ENCODE measurements around the gene RAD23B. TPM values are rescaled to one million over a fixed set of nuclear protein-coding genes. Genes with fewer than 3 reads are reported as not detected.
A peak's percentile ranks its signal among the peaks of the same experiment; 100 is the strongest.

RAD23B gene
- total RNA-seq, 1 donor from 2014 or later, result 205 TPM

DNA sequence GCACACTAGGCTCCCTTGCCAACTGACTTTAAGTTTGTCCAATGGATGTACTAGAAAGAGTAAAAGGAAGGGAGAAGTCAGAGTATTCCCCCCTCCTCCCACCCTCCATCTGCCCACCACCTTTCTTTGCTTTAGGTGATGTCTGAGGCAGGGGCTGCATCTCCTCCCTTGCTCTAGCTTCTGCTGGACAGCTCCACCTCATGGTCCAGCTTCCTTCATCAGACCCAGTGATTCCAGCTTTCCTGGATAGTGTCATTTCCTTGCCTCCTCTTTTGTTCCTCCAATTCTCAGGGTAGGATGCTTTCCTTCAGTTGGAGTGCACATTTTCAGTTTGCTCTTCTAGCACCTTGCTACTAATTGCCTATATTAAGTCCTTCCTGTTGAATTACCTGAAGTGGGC lies 67.4 kb downstream of the RAD23B start:
- no peaks in the 10 kb centered on the region for H3K4me1 ChIP-seq (ENCODE audit: insufficient read depth, low read length)
- no peak overlapping the region for H3K9ac ChIP-seq (ENCODE audit: low read length)
- no peak for DNase-seq (ENCODE audit: low read depth)
- peaks cover 4% of the 10 kb centered on the region for H3K4me1 Mint-ChIP-seq (ENCODE audit: low read depth, unreplicated experiment)
- no peaks in the 10 kb centered on the region for H3K79me2 ChIP-seq (ENCODE audit: insufficient read depth, low read length)
- peaks cover 4% of the 10 kb centered on the region for H3K36me3 Mint-ChIP-seq (ENCODE audit: low read depth, unreplicated experiment)
- H3K4me3 Mint-ChIP-seq (ENCODE audit: unreplicated experiment), result no peak overlapping the region
- H3K9me3 Mint-ChIP-seq (ENCODE audit: unreplicated experiment), result peaks cover 4% of the 10 kb centered on the region
- no peak overlapping the region for H2AFZ ChIP-seq (ENCODE audit: low read depth, low read length)
- no peaks in the 10 kb centered on the region for H3K27me3 ChIP-seq (ENCODE audit: insufficient read depth, low read length)
- H3K27ac ChIP-seq (ENCODE audit: low read depth, low read length), result no peak overlapping the region
- H3K4me3 ChIP-seq (ENCODE audit: insufficient read depth, low read depth, low read length), result no peak overlapping the region
- no peaks in the 10 kb centered on the region for H3K27me3 Mint-ChIP-seq (ENCODE audit: low read depth, unreplicated experiment)
- FAIRE-seq, result no peak
- H3K27ac Mint-ChIP-seq (ENCODE audit: unreplicated experiment), result no peak overlapping the region
- no peaks in the 10 kb centered on the region for H3K9me3 ChIP-seq (ENCODE audit: insufficient read depth, low read depth, low read length)
- no peaks in the 10 kb centered on the region for H3K36me3 ChIP-seq (ENCODE audit: insufficient read depth, low read length)
- no peaks in the 10 kb centered on the region for H4K20me1 ChIP-seq (ENCODE audit: insufficient read depth, low read length)
- H3K4me2 ChIP-seq (ENCODE audit: low read length), result no peak overlapping the region
- no peak for TF ChIP-seq EZH2 (IDR thresholded peaks at IDR 0.05; ENCODE audit: insufficient read depth, low read length)
- TF ChIP-seq, protein P1, sequence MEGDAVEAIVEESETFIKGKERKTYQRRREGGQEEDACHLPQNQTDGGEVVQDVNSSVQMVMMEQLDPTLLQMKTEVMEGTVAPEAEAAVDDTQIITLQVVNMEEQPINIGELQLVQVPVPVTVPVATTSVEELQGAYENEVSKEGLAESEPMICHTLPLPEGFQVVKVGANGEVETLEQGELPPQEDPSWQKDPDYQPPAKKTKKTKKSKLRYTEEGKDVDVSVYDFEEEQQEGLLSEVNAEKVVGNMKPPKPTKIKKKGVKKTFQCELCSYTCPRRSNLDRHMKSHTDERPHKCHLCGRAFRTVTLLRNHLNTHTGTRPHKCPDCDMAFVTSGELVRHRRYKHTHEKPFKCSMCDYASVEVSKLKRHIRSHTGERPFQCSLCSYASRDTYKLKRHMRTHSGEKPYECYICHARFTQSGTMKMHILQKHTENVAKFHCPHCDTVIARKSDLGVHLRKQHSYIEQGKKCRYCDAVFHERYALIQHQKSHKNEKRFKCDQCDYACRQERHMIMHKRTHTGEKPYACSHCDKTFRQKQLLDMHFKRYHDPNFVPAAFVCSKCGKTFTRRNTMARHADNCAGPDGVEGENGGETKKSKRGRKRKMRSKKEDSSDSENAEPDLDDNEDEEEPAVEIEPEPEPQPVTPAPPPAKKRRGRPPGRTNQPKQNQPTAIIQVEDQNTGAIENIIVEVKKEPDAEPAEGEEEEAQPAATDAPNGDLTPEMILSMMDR (IDR thresholded peaks at IDR 0.05; ENCODE audit: insufficient read depth, low read depth, low read length), result no peak

DNA sequence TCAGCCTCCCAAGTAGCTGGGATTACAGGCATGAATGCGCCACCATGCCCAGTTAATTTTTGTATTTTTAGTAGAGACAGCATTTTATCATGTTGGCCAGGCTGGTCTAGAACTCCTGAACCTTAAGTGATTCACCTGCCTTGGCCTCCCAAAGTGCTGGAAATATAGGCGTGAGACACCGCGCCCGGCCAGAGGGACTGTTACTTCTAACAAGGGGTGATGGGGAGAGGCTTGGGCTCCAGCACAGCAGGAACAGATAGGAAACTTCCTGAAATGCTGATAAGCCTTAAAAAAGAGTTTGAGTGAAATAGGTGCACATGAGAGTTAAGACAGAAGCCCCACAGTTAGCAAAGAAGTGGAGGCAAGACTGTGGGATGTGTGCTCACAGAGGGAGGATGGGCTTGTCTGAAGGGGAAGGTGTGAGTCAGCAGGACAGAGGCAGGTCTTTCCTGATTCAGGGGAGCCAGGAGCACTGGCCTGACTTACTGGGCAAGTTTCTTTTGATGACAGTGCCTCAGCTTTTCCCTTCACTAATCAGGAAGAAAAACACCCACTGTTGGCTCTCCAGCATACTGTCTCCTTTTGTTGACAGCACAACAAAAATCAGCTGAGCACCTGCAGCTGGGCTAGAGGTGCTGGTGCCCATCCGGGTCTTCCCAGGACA lies 68.4 kb downstream of the RAD23B start:
- peaks cover 4% of the 10 kb centered on the region for H3K4me1 Mint-ChIP-seq (ENCODE audit: low read depth, unreplicated experiment)
- FAIRE-seq, result no peak
- Histone ChIP-seq H3K4me3 (ENCODE audit: insufficient read depth, low read depth, low read length) (no peak overlapping the region), H3K9ac (ENCODE audit: low read length) (no peak overlapping the region), H3K4me2 (ENCODE audit: low read length) (no peak overlapping the region), H3K79me2 (ENCODE audit: insufficient read depth, low read length) (no peaks in the 10 kb centered on the region), H3K36me3 (ENCODE audit: insufficient read depth, low read length) (no peaks in the 10 kb centered on the region), H3K27ac (ENCODE audit: low read depth, low read length) (no peak overlapping the region), H3K4me1 (ENCODE audit: insufficient read depth, low read length) (no peaks in the 10 kb centered on the region), H3K27me3 (ENCODE audit: insufficient read depth, low read length) (no peaks in the 10 kb centered on the region), H4K20me1 (ENCODE audit: insufficient read depth, low read length) (no peaks in the 10 kb centered on the region), H2AFZ (ENCODE audit: low read depth, low read length) (no peak overlapping the region), H3K9me3 (ENCODE audit: insufficient read depth, low read depth, low read length) (no peaks in the 10 kb centered on the region)
- peak overlapping the region; percentile 35 for H3K4me3 Mint-ChIP-seq (ENCODE audit: unreplicated experiment)
- peaks cover 4% of the 10 kb centered on the region for H3K9me3 Mint-ChIP-seq (ENCODE audit: unreplicated experiment)
- H3K36me3 Mint-ChIP-seq (ENCODE audit: low read depth, unreplicated experiment), result no peaks in the 10 kb centered on the region
- H3K27me3 Mint-ChIP-seq (ENCODE audit: low read depth, unreplicated experiment), result no peaks in the 10 kb centered on the region
- no peak for TF ChIP-seq EZH2 (IDR thresholded peaks at IDR 0.05; ENCODE audit: insufficient read depth, low read length)
- TF ChIP-seq, protein P1 (IDR thresholded peaks at IDR 0.05; ENCODE audit: insufficient read depth, low read depth, low read length), result no peak
- no peak for DNase-seq (ENCODE audit: low read depth)
- H3K27ac Mint-ChIP-seq (ENCODE audit: unreplicated experiment), result peak overlapping the region; percentile 15

DNA sequence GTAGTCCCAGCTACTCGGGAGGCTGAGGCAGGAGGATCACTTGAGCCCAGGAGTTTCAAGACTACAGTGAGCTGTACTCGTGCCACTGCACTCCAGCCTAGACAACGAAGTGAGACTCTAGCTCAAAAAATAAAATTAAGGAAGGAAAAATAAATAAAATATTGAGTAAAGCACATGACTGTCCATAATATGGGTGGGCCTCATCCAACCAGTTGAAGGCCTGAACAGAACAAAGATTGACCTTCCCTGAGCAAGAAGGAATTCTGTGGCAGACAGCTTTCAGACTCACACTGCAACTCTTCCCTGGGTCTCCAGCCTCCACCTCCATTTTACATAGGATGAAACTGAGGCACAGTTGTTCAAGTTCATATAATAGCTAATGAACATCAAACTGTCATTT lies 72.3 kb downstream of the RAD23B start:
- DNase-seq (ENCODE audit: low read depth) (no peak), FAIRE-seq (no peak)
- H3K9me3 Mint-ChIP-seq (ENCODE audit: unreplicated experiment), result peaks cover 4% of the 10 kb centered on the region
- no peak overlapping the region for H3K27ac Mint-ChIP-seq (ENCODE audit: unreplicated experiment)
- Histone ChIP-seq H3K9me3 (ENCODE audit: insufficient read depth, low read depth, low read length) (no peaks in the 10 kb centered on the region), H4K20me1 (ENCODE audit: insufficient read depth, low read length) (no peaks in the 10 kb centered on the region), H2AFZ (ENCODE audit: low read depth, low read length) (no peak overlapping the region), H3K4me2 (ENCODE audit: low read length) (no peak overlapping the region), H3K9ac (ENCODE audit: low read length) (no peak overlapping the region), H3K79me2 (ENCODE audit: insufficient read depth, low read length) (no peaks in the 10 kb centered on the region), H3K27me3 (ENCODE audit: insufficient read depth, low read length) (peaks cover 2% of the 10 kb centered on the region), H3K36me3 (ENCODE audit: insufficient read depth, low read length) (no peaks in the 10 kb centered on the region), H3K4me1 (ENCODE audit: insufficient read depth, low read length) (no peaks in the 10 kb centered on the region), H3K27ac (ENCODE audit: low read depth, low read length) (no peak overlapping the region), H3K4me3 (ENCODE audit: insufficient read depth, low read depth, low read length) (no peak overlapping the region)
- H3K36me3 Mint-ChIP-seq (ENCODE audit: low read depth, unreplicated experiment), result no peaks in the 10 kb centered on the region
- peaks cover 10% of the 10 kb centered on the region for H3K4me1 Mint-ChIP-seq (ENCODE audit: low read depth, unreplicated experiment)
- H3K4me3 Mint-ChIP-seq (ENCODE audit: unreplicated experiment), result no peak overlapping the region
- TF ChIP-seq, protein P1 (IDR thresholded peaks at IDR 0.05; ENCODE audit: insufficient read depth, low read depth, low read length), result no peak
- TF ChIP-seq EZH2 (IDR thresholded peaks at IDR 0.05; ENCODE audit: insufficient read depth, low read length), result no peak
- no peaks in the 10 kb centered on the region for H3K27me3 Mint-ChIP-seq (ENCODE audit: low read depth, unreplicated experiment)
